GM23338 (cell line): ENCODE data around the gene LGALS14. TPM values are rescaled to one million over a fixed set of nuclear protein-coding genes. Genes with fewer than 3 reads are reported as not detected.

ENCODE experiments used
- ATAC-seq: fragments of 200-7000 bp; cut with Tn5 transposase; 3 replicates; pipeline ENCODE4 v1.9.1; 2020
- DNase-seq: peaks from one replicate; pipeline ENCODE4 v3.0.0-alpha.2; 2015; ENCODE audit warnings: low spot score
- H2AFZ ChIP-seq: fragments of 200-600 bp; sonication (generic); 2 replicates; pipeline ENCODE4 v1.8.0; 2016; ENCODE audit warnings: antibody characterized with exemption, mild to moderate bottlenecking, moderate library complexity
- H3F3A ChIP-seq: fragments of 200-600 bp; sonication (generic); replicated peaks from 2 replicates; pipeline ENCODE4 v1.8.0; 2017; ENCODE audit warnings: antibody characterized with exemption, mixed run types, low read depth
- H3K27ac ChIP-seq: fragments of 200-600 bp; sonication (generic); 2 replicates; pipeline ENCODE4 v1.6.1; 2016; ENCODE audit warnings: low read depth
- H3K27me3 ChIP-seq: fragments of 200-600 bp; sonication (generic); 2 replicates; pipeline ENCODE4 v1.8.0; 2016; ENCODE audit warnings: mild to moderate bottlenecking, mixed run types, moderate library complexity; ENCODE audit not compliant: insufficient read depth
- H3K36me3 ChIP-seq: fragments of 200-600 bp; sonication (generic); 2 replicates; pipeline ENCODE4 v1.8.0; 2016; ENCODE audit warnings: mild to moderate bottlenecking; ENCODE audit not compliant: insufficient read depth
- H3K4me1 ChIP-seq: fragments of 200-600 bp; sonication (generic); 2 replicates; pipeline ENCODE4 v1.8.0; 2016; ENCODE audit warnings: mild to moderate bottlenecking, moderate library complexity; ENCODE audit not compliant: insufficient read depth
- H3K4me2 ChIP-seq: fragments of 200-600 bp; sonication (generic); 2 replicates; pipeline ENCODE4 v1.7.1; 2017; ENCODE audit warnings: mixed run types
- H3K4me3 ChIP-seq: fragments of 200-600 bp; sonication (generic); 2 replicates; pipeline ENCODE4 v1.6.1; 2016; ENCODE audit warnings: mixed run types
- H3K79me2 ChIP-seq: fragments of 200-600 bp; sonication (generic); replicated peaks from 2 replicates; pipeline ENCODE4 v1.8.0; 2017; ENCODE audit warnings: mild to moderate bottlenecking; ENCODE audit not compliant: insufficient read depth
- H3K9me2 ChIP-seq: fragments of 200-600 bp; sonication (generic); 2 replicates; pipeline ENCODE4 v1.8.0; 2017; ENCODE audit not compliant: insufficient read depth
- H4K20me1 ChIP-seq: fragments of 200-600 bp; sonication (generic); replicated peaks from 2 replicates; pipeline ENCODE4 v1.8.0; 2017; ENCODE audit warnings: mild to moderate bottlenecking; ENCODE audit not compliant: insufficient read depth
- H3K27ac Mint-ChIP-seq: 2 replicates; pipeline ENCODE4 v1.8.0; 2020; ENCODE audit warnings: inconsistent platforms, mild to moderate bottlenecking, moderate library complexity, mixed read lengths
- H3K27me3 Mint-ChIP-seq: 3 replicates; pipeline ENCODE4 v1.8.0; 2022; ENCODE audit warnings: low read depth, mild to moderate bottlenecking, moderate library complexity, mixed read lengths, inconsistent platforms; ENCODE audit not compliant: insufficient read depth, poor library complexity
- H3K36me3 Mint-ChIP-seq: 3 replicates; pipeline ENCODE4 v1.8.0; 2021; ENCODE audit warnings: low read depth, mild to moderate bottlenecking, inconsistent platforms, moderate library complexity, mixed read lengths
- H3K4me1 Mint-ChIP-seq: 3 replicates; pipeline ENCODE4 v1.8.0; 2020; ENCODE audit warnings: mild to moderate bottlenecking, inconsistent platforms, mixed read lengths
- H3K4me3 Mint-ChIP-seq: 3 replicates; pipeline ENCODE4 v1.8.0; 2021; ENCODE audit warnings: moderate library complexity, mild to moderate bottlenecking, inconsistent platforms, mixed read lengths
- H3K9me3 Mint-ChIP-seq: 3 replicates; pipeline ENCODE4 v1.8.0; 2020; ENCODE audit warnings: moderate library complexity, mild to moderate bottlenecking, inconsistent platforms, mixed read lengths
- CREB1 ChIP-seq: fragments of 250-450 bp; sonication (Bioruptor Pico); IDR thresholded peaks from 2 replicates; pipeline ENCODE4 v1.5.0; 2020; ENCODE audit warnings: low read depth, mild to moderate bottlenecking, moderate library complexity
- ETS1 ChIP-seq: IDR thresholded peaks from 2 replicates; pipeline ENCODE4 v1.6.1; 2016; ENCODE audit warnings: antibody characterized with exemption
- EZH2 ChIP-seq: fragments of 200-600 bp; sonication (generic); IDR thresholded peaks from one replicate; pipeline ENCODE4 v1.8.0; 2017; ENCODE audit warnings: antibody characterized with exemption, mild to moderate bottlenecking, low read depth; ENCODE audit not compliant: unreplicated experiment
- EZH2phosphoT487 ChIP-seq: fragments of 200-600 bp; sonication (generic); IDR thresholded peaks from one replicate; pipeline ENCODE4 v1.8.1; 2018; ENCODE audit warnings: antibody characterized with exemption; ENCODE audit not compliant: unreplicated experiment
- JUNB ChIP-seq: IDR thresholded peaks from one replicate; pipeline ENCODE4 v1.6.1; 2016; ENCODE audit warnings: antibody characterized with exemption; ENCODE audit not compliant: unreplicated experiment
- NANOG ChIP-seq: IDR thresholded peaks from 2 replicates; pipeline ENCODE4 v1.6.1; 2016; ENCODE audit warnings: antibody characterized with exemption, borderline replicate concordance
- POLR2AphosphoS5 ChIP-seq: IDR thresholded peaks from 2 replicates; pipeline ENCODE4 v1.6.1; 2016; ENCODE audit warnings: antibody characterized with exemption, low read depth
- REST ChIP-seq: IDR thresholded peaks from one replicate; pipeline ENCODE4 v1.6.1; 2018; ENCODE audit warnings: antibody characterized with exemption; ENCODE audit not compliant: unreplicated experiment
- STAT1 ChIP-seq: IDR thresholded peaks from one replicate; pipeline ENCODE4 v1.6.1; 2016; ENCODE audit warnings: antibody characterized with exemption; ENCODE audit not compliant: unreplicated experiment
- ZNF114 ChIP-seq: fragments of 250-450 bp; sonication (Bioruptor Pico); IDR thresholded peaks from 2 replicates; pipeline ENCODE4 v1.5.0; 2020; ENCODE audit warnings: mild to moderate bottlenecking, moderate library complexity
- ZNF331 ChIP-seq: fragments of 250-450 bp; sonication (Bioruptor Pico); IDR thresholded peaks from 2 replicates; pipeline ENCODE4 v1.5.0; 2020; ENCODE audit warnings: low read depth, mild to moderate bottlenecking, moderate library complexity
- ZNF462 ChIP-seq: fragments of 250-450 bp; sonication (Bioruptor Pico); IDR thresholded peaks from 2 replicates; pipeline ENCODE4 v1.5.0; 2020; ENCODE audit warnings: mild to moderate bottlenecking, moderate library complexity
- polyA plus RNA-seq: library from polyadenylated mRNA; unstranded; fragments of >200 nt; fragmentation: Nextera tagmentation; extraction: Ambion mirVana; gene quantifications from 2 replicates; pipeline ENCODE4 v1.2.1, GENCODE V29; 2016
- total RNA-seq: library from RNA; depleted of rRNA; stranded (reverse); fragments of >200 nt; shearing (Covaris generic); gene quantifications from 2 replicates; pipeline ENCODE4 v1.2.3, GENCODE V29; 2014
- TF ChIP-seq, protein P1 (sequence below), 2 experiments: fragments of 200-600 bp in 1 of 2; sonication (generic) in 1 of 2; conservative IDR thresholded peaks; 2 replicates each; pipeline versions ENCODE4 v1.5.1 to v1.6.1; 2016 to 2017; ENCODE audit warnings: antibody characterized with exemption in 2 of 2, low read depth in 2 of 2, mild to moderate bottlenecking in 2 of 2, moderate library complexity in 1 of 2

Gene LGALS14
- total and polyA plus RNA-seq, 2 experiments from 2014 or later, result not detected

GRCh38 chr19:39695759-39696158 is 8.5 kb upstream of the LGALS14 start:
- Histone ChIP-seq H4K20me1 (no peaks in the 10 kb centered on the region), H3K79me2 (no peaks in the 10 kb centered on the region), H3K27ac (no peak overlapping the region), H3K36me3 (no peaks in the 10 kb centered on the region), H3K27me3 (no peaks in the 10 kb centered on the region), H3K4me2 (no peak overlapping the region), H3K4me1 (no peaks in the 10 kb centered on the region), H3F3A (no peaks in the 10 kb centered on the region), H2AFZ (no peak overlapping the region), H3K4me3 (no peak overlapping the region), H3K9me2 (peaks cover 3% of the 10 kb centered on the region; the same call in 1 of the 2 replicates)
- TF ChIP-seq EZH2phosphoT487 (no peak), CREB1 (CRISPR knock-in tag) (no peak), NANOG (no peak), JUNB (no peak), ZNF114 (CRISPR knock-in tag) (no peak), POLR2AphosphoS5 (no peak), STAT1 (no peak), EZH2 (no peak), ETS1 (no peak), ZNF331 (no peak), REST (no peak), ZNF462 (CRISPR knock-in tag) (no peak)
- TF ChIP-seq, protein P1, sequence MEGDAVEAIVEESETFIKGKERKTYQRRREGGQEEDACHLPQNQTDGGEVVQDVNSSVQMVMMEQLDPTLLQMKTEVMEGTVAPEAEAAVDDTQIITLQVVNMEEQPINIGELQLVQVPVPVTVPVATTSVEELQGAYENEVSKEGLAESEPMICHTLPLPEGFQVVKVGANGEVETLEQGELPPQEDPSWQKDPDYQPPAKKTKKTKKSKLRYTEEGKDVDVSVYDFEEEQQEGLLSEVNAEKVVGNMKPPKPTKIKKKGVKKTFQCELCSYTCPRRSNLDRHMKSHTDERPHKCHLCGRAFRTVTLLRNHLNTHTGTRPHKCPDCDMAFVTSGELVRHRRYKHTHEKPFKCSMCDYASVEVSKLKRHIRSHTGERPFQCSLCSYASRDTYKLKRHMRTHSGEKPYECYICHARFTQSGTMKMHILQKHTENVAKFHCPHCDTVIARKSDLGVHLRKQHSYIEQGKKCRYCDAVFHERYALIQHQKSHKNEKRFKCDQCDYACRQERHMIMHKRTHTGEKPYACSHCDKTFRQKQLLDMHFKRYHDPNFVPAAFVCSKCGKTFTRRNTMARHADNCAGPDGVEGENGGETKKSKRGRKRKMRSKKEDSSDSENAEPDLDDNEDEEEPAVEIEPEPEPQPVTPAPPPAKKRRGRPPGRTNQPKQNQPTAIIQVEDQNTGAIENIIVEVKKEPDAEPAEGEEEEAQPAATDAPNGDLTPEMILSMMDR (conservative IDR thresholded peaks at IDR 0.05; ENCODE audit: low read depth in 2 of 2), result no peak
- no peaks in the 10 kb centered on the region for H3K27me3 Mint-ChIP-seq
- H3K4me1 Mint-ChIP-seq, result peaks cover 3% of the 10 kb centered on the region; the same call in 1 of the 3 replicates
- ATAC-seq (no peak), DNase-seq (no peak)
- no peaks in the 10 kb centered on the region for H3K36me3 Mint-ChIP-seq
- H3K4me3 Mint-ChIP-seq, result no peak overlapping the region
- H3K27ac Mint-ChIP-seq, result no peak overlapping the region
- no peaks in the 10 kb centered on the region for H3K9me3 Mint-ChIP-seq
